H54 (cell line): ENCODE measurements around the gene RNF25.

Experiments used
- DNase-seq: peaks from one replicate; pipeline ENCODE4 v3.0.0; 2011; ENCODE audit warnings: low spot score, mixed read lengths; ENCODE audit not compliant: insufficient read length
- FAIRE-seq: peaks from 3 replicates; lab custom pipeline; 2011; peaks lifted over from hg19 to GRCh38; lab: Jason Lieb, UNC
- POLR2A ChIP-seq: IDR thresholded peaks from 2 replicates; pipeline ENCODE4 v1.6.1; 2011; ENCODE audit warnings: low read depth, mild to moderate bottlenecking, low read length

Gene RNF25

GRCh38 chr2:218627939-218628338, 43.9 kb downstream of the RNF25 start:
- TF ChIP-seq POLR2A = no peak
- DNase-seq (no peak), FAIRE-seq (no peak)

GRCh38 chr2:218626369-218626768, 45.4 kb downstream of the RNF25 start:
- DNase-seq (no peak), FAIRE-seq (no peak)
- TF ChIP-seq POLR2A = no peak

GRCh38 chr2:218623366-218623705, 48.5 kb downstream of the RNF25 start:
- no peak for DNase-seq
- TF ChIP-seq POLR2A = no peak
- no peak for FAIRE-seq

- FAIRE-seq = no peak
- TF ChIP-seq POLR2A = no peak
- DNase-seq = no peak
Measured at GRCh38 chr2:218622606-218623365, 49.0 kb downstream of the RNF25 start.

GRCh38 chr2:218621007-218621406, 50.8 kb downstream of the RNF25 start:
- TF ChIP-seq POLR2A = no peak

GRCh38 chr2:218618102-218618860, 53.5 kb downstream of the RNF25 start:
- no peak for DNase-seq
- no peak for TF ChIP-seq POLR2A
- FAIRE-seq = no peak

More at GRCh38 chr2:218621007-218621406, 50.8 kb downstream of the RNF25 start:
- DNase-seq (no peak), FAIRE-seq (no peak)

GRCh38 chr2:218615868-218616315, 55.9 kb downstream of the RNF25 start:
- FAIRE-seq = no peak
- TF ChIP-seq POLR2A = no peak
- DNase-seq = no peak
